Activated T-helper 1 cell treated with Interleukin-2 at 50 U/mL for 16 hours (primary cell): ENCODE data around the gene FAM167B.

ENCODE experiments used
- DNase-seq: peaks from one replicate; pipeline ENCODE4 v3.0.0-alpha.2; 2020; ENCODE audit warnings: low read depth

FAM167B gene

DNA sequence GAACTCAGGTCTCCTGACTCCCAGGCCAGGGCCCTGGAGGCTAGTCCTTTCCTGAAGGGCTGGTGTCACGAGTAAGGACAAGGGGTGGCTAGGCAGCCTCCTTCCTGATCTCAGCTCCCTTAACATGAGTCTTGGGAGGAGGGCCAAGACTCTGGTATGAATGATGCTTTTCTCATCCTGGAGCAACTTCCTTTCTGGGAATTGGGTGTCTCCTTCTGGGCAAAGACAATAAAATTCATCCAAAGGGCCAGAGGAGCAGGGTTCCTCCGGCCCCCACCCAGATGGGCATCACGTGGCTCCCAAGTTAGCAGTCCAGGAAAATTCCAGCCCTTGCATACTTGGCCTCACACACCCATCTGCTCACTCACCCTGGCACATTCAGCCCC, at the start of gene FAM167B:
TSS of gene FAM167B (plus strand) at position 335 of the 386 bp plus-strand sequence. CDS start 200 bp downstream, outside the sequence.
- DNase-seq = no peak

DNA sequence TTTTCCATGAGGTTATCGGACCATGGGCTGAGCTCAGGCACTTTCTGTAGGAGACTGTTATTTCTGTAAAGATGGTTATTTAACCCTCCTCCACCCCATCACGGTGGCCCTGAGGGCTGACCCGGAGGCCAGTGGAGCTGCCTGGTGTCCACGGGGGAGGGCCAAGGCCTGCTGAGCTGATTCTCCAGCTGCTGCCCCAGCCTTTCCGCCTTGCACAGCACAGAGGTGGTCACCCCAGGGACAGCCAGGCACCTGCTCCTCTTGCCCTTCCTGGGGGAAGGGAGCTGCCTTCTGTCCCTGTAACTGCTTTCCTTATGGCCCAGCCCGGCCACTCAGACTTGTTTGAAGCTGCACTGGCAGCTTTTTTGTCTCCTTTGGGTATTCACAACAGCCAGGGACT, 49.2 kb upstream of the FAM167B start:
- DNase-seq = no peak

DNA sequence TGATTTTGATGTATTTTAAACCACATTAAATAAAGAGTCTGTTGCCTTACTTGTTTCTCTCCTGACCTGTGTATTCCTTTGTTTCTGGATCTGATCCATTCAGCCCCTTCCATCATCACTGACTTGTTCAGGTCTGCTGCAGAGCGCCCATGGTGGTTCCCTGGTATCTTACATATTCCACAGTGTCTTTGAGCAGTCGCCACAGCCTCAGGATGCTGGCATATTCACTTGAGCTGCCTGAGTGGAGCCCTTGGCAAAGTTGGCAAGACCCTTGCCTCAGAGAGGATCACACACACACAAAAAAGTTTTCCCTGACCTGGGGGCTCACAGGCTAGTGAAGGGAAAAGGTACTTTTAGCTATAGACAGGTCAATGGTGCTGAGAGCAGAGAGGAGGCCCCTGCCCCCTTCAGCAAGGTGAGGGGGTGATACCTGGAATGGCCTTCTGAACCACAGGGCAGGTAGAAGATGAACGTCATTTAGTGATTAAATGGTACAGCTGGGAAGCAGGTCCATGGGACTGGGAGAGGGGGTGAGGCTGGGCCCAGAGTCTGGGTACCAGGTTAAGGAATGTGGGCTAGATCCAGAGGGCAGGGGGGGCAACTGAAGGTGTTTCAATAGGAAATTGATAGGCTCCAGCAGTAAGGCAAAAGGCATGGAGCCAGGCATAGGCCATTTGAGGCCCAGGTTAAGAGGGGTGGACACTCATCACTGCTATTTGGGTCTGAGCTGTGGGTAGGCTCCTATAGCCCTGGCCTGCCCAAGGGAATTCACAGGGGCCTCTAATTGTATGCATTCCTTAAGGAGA, 48.6 kb upstream of the FAM167B start:
- DNase-seq = no peak

DNA sequence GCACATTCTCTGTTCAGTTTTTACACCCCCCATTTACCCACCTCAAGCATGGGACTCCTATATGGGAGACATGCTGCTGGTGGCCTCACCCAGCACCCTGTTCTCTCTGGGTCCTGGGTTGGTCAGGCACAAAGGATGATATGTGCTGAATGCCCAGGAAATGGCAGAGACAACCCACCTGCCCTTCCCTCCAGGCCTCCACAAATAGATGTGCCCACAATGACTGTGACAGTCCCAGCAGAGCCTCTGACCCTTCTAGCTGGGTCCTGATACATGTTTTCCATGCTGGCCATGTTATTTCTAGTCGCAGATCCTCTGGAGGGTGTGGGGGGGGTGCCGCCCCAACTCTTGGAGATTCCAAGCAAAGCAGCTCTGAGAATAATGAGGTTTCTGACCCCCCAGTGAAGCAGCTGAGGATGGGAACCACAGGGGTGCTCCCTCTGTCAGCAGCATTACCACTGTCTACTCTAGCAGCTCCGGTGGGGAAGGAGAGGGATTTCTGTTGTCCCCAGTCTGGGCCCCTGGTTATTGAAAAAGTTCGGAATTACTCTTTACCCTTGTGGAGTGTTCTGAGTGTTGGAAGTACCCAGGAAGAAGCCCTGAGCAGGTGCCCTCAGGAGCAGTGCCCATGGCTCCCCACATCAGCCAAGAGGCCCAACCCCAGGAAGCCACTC, 47.8 kb upstream of the FAM167B start:
- DNase-seq = no peak

DNA sequence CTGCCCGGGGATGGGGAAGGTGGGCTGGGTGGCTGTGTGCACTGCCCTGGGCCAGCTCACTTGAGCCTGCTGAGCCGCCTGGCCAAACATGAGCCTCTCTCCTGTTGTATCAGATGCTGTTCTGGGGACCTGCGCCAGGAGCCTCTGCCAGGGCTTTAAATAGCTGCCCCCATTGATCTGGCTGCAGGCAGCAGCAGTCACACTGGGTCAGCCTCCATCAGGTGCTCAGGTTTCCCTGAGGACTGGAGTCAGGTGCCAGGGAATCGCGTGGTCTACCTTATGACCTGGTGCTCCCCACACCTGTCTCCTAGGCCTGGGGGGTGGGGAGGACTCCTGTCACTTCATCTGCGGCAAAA, 47.3 kb upstream of the FAM167B start:
- no peak for DNase-seq

DNA sequence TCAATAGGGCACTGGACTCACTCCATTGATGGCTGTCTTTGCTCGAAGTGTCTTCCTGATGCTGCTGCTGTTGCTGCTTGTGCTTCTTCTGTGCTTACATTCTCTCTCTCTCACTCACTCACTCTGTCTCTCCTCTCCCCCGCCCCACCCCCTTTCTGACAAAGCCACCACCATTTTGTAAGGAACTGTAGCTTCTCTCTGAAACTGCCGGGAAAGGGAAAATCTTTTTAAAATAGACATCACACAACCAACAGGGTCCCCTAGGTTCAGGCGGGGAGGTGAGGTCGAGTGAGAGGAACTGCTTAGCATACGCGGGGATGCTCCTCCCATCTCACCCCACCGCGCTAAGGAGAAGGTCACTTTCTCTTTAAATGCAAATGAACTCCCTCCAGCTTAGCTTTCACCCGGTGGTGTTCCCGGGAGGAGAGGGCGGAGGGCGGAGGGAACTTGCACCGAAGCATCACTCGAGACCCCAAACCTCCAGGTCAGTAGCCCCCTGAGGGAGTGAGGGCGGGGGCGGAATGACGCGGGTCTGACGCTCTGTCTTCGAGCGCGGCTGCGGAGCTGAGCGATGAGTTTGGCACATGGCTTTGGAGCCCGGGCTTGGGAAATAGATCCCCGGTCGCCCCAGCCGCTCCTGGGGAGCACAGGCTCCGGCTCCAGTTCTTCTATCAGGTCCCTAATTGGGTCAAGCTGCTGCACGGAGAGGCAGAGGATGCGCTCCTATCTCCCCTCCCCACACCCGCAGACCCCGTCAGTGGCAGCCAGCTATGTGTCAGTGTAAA, 46.6 kb upstream of the FAM167B start, which contains the start of gene CCDC28B:
TSS of gene CCDC28B (plus strand) at position 370 of the 785 bp plus-strand sequence. CDS start 1,341 bp downstream, outside the sequence.
- peak; percentile 20 for DNase-seq

DNA sequence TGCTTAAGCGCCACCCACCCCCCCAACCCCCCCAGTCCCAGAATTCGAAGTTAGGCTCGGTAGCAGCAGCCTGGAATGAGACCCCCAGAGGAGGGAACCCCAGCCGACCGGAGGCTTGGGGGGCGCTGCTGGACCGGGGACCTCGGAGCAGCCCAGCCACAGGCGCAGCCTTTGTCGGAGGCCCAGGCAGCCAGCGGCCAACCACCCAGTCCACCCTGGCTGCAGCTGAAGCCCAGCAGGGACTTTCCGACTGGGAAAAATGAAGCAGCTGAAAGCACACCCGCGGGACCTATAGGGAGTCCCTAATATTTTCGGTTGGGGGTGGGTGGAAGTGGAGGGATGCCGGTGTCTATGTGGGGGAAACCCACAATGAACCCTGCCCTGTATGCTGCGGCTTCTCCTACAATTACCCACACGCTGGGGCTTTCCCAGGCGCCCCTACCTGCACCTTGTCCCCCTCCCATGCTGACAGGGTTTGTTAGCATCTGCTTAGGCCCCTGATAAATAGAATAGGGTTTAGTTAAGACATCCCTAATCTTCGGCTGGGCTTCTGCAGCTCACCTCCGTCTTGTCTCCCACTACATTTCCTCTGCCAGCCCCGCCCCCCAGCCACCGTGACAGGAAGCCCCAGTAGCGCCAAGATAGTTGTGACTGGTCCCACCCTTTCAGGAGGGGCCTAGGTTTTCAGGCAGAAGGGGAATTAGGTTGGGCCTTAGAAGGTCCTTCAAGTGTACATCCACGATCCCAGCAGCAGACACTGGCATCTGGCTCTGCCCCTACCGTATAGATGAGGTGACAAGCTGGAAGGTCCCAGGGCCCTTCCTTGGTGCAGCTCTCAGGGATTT, 45.8 kb upstream of the FAM167B start:
- peak; percentile 63 for DNase-seq

DNA sequence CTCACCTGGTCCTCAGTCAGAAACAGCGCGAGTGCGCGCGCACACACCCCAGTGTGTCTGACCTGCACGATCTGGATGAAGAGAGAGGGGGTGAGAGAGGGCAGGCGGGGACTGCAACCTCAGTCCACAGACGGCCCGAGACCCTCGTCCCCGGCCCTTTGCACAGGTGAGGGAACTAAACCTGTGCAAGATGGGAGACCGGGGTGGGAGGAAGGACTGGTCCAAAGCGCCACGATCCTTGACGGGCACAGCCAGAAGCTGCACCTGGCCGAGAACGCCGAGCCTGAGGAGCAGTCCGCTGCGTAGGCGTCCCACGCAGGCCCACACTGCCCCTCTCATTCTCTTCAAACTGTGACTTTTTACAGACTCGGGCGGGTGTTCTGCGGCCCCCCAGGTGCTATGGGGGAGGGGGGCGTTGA, 42.1 kb upstream of the FAM167B start:
- DNase-seq = no peak

DNA sequence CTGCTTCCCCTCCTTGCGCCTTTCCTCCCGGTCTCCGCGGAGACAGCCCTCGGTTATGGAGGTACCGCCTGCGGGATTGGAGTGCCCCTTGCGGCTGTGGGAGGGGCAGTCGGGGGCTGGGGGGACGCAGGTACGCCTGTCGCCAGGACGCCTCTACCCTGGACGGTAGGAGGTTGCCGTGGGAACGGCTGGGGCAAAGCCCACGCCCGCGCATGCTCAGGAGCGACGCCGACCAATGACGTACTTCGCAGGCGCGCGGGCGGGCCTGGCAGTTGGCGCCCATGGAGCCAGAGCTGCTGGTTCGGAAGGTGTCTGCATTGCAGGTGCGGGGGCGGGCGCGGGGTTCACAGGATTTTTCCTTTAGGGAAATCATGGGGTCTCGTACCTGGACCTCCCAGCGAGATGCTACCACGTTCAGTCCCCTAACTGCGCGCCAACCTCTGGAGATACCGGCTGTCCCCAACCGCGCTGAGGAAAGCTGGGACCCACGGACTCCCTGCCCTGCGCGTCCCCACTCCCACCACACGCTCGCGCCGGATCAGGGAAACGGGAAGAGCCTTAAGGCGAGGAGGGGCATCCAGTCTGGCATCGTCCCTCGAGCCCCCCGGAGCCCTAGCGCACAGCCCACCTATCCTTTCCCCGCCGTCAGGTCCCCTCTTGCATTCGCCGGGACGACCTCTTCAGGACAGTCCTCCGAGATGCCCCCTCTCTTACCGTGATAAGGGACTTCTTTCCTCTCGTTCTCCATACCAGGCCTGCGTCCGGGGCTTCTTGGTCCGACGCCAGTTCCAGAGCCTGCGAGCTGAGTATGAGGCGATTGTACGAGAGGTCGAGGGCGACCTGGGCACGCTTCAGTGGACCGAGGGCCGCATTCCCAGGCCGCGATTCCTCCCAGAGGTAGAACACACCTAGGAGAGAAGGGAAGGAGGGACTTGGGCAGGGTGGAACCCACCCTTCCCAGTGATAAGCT, 41.3 kb upstream of the FAM167B start, which contains the start of gene IQCC:
TSS of gene IQCC (plus strand) at position 271 of the 970 bp plus-strand sequence. CDS start at position 282, 11 bp downstream.
- DNase-seq = peak; percentile 77

DNA sequence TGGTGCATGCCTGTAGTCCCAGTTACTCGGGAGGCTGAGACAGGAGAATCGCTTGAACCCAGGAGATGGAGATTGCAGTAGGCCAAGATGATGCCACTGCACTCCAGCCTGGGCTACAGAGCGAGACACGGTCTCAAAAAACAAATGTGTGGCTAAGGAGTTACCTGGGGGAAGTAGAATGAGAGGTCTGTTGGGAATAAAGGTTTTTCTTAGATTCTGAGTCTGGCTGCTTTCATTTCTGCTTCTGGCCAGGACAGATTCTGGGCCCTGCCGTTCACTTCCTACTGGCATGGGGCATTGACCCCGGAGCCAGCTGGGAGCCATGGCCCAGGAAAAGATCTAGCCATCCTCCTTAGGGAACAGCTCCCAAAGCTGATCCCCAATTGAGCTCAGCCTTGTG, 38.6 kb upstream of the FAM167B start:
- no peak for DNase-seq

DNA sequence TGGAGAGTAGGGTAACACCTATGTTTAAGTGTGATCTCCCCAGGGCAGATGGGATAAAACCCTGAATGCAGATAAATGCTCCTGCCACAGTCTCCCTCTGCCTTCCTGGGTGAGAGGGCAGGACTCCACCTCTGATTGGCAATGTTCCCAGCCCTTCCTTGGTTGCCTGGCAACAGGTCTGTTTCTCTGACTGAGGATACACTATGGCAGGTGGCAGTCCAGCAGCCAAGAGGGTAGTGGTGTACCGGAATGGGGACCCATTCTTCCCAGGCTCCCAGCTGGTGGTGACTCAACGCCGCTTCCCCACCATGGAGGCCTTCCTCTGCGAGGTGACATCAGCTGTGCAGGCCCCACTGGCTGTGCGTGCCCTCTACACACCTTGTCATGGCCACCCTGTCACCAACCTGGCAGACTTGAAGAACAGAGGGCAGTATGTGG, 38.1 kb upstream of the FAM167B start, which contains the start of gene DCDC2B:
TSS of gene DCDC2B (plus strand) at position 199 of the 438 bp plus-strand sequence. CDS start at position 204, 5 bp downstream.
- no peak for DNase-seq

DNA sequence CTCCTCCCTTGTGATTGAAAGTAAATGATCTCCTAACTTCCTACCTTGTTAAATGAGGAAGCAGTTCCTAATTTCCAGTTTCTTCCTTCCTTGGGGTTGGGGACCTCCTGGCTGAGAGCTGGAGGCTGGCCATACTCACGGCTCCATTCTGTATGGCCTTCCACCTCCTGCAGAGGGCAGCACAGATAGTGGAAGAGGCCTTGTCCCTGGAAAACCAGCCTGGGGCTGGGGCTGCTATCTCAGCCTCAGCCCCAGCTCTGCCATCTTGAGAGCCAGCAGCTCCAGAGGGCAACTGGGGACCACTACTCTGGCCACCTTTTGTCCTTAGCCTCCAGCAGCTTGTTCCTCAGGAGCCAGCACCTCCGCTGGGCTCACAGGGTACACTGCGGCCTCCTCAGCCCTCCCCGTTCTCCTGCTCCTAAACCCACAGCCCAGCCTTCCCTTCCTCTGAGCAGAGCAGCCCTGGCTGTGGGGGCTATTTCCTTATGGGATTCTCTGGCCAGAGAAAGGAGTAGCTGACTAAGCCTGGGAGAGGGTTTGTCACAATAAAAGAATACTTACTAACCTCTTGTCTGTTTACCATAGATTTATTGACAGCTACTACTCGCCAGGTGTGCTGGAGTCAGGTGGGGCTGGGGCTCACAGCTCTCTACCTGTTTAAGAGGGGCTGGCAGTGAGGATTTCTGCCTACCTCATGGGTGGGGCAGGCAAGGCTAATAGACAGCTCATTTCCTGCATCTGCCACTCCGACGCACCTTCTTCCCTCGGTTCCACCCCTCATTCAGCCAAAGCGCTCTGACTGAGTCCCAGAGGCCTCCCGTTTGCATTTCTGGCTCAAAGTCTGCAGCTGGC, 31.2 kb upstream of the FAM167B start:
- peak; percentile 31 for DNase-seq

DNA sequence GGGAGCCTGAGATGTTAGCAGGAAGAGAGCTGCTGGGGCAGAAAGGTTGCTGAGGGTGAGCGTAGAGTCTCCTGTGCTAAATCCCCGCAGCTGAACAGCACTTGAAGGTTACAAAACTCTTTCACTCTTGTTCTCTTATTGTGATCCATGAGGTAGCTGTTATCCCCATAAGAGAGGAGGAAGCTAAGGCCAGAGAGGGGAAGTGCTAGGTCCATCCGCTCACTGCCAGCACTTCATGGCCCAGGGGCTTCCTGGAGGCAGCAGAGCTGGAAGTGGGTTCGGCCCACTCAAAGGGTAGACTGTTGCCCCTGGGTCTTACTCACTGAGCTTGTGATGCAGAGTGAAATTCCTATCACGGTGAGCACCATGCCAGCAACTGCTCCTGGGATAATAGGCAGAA, 30.5 kb upstream of the FAM167B start:
- DNase-seq = no peak

DNA sequence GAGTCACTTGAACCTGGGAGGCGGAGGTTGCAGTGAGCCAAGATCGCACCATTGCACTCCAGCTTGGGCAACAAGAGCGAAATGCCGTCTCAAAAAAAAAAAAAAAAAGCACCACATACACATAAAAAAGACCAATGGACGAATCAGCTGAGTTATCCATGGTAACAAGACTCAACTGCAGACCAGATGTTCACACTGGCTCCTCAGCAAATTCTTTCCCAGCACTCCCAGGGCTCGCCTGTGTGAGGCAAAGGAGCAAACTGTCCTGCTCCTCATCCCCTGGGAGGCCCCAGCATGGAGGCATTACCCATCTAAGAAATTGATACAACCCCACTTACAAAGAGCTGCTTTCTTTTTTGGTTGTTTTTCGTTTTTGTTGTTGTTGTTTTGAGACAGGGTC, 28.0 kb upstream of the FAM167B start:
- DNase-seq = no peak

DNA sequence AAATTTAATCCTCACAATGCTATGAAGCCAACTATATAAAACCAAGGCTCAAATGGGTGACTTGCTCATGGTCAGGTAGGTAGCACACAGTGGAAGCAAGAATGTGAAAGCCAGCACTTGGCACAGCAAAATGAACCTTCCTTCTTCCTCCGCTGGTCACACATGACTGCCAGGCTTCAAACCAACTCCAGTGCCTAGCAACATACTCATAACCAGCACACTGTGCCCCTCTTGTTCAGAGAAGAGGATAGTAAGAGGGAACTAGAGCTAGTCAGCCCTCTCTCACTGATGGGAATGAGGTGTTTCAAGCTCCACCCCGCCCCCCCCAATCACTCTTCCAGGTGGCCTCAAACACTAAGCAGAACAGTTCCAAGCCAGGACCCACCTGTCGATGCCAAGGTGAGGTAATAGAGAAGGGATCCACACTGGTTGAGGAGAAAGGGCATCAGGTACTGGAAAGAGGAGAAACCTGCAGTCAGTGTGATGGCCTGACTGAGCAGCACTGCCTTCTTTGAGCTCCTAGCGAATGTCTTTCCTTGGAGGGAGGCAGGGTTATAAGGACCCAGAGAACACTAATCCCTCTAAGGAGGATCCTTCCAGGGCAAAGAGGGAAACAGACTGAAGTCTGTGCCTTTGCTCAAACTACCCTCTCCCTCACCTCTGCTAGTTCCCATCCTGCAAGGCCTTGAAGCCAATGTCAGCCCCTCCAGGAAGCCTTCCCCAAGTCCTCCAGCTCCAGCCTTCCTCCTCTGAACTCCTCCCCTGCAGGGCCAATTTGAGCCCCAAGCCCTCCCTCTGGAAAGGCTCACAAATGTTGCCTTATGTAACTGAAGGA, 26.1 kb upstream of the FAM167B start:
- no peak for DNase-seq

DNA sequence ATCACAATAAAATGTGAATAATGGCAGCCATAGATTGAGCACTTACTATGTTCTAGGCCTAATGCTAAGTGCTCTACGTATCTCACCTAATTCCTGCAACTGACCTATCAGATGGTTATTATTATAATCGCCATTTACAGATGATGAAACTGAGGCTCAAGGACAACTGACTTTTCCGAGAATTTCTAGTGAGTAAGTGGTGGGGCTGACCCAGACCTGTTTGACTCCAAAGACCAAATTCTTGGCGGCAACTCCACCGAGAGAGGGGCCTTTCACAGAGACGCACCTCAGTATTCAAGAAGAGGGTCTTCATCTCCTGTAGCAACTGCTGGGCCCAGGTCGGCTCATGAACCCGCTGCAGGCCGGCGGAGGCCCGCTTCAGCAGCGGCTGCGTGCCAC, 25.4 kb upstream of the FAM167B start:
- DNase-seq = no peak

DNA sequence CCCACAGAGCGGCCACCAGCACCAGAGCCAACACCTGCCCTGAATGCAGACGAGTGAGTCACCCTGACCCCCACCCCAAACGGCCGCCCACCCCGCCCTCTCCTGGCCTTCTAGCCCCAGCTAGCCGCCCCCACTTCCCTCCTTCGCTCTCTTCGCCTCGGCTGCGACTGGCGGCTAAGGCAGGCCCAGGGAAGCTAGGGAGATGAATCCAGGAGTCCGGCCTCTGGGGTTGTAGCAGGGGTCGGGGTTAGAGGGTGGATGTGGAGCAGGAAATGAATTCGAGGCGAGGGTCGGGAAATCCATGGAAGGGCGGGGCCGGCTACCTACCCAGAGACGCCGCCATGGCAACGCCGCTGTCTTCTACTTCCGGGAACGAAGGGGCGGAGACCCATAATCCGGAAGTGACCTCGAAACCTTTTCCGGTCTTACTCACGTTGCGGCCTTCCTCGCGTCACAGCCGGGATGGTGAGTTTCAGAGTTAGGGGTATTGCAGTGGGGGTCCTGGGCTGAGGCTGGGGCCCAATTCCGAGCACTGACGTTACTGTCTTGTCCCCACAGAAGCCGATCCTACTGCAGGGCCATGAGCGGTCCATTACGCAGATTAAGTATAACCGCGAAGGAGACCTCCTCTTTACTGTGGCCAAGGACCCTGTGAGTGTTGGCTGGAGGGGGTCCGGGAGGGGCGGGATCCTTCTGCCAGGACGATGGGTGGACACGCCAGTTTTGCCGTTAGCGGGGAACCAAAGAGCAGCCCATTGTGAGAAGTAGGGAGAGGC, 24.9 kb upstream of the FAM167B start, which contains the start of the genes EIF3I and TMEM234:
TSS of gene EIF3I (plus strand) at position 428 of the 776 bp plus-strand sequence. CDS start at position 463, 35 bp downstream.
TSS of gene TMEM234 (minus strand) at position 374 of the 776 bp plus-strand sequence. CDS start at position 343, 31 bp downstream.
- DNase-seq = peak; percentile 85
